ENCODE data around the gene CDH11. TPM values are rescaled to one million over a fixed set of nuclear protein-coding genes. Genes with fewer than 3 reads are reported as not detected.

CDH11 gene
- total RNA-seq, 2 experiments from 2014 or later = not detected

GRCh38 chr16:65004570-65004969 is 117.3 kb downstream of the CDH11 start:
- H3K27ac ChIP-seq (ENCODE audit: low read depth in 1 of 2, low read length in 2 of 2) = no peak overlapping the region
- H3K4me3 ChIP-seq (ENCODE audit: low read length) = no peak overlapping the region
- peaks cover 0 to 2% of the 10 kb centered on the region in 2 experiments for H3K27me3 ChIP-seq (ENCODE audit: control insufficient read depth in 1 of 2, insufficient read depth in 2 of 2, low read length in 2 of 2)
- Mint-ChIP-seq H3K27ac (no peak overlapping the region), H3K4me1 (ENCODE audit: low read depth) (no peaks in the 10 kb centered on the region), H3K4me3 (no peak overlapping the region), H3K36me3 (ENCODE audit: low read depth) (no peaks in the 10 kb centered on the region), H3K27me3 (no peaks in the 10 kb centered on the region), H3K9me3 (peaks cover 9% of the 10 kb centered on the region)
- peaks cover 0 to 16% of the 10 kb centered on the region in 2 experiments for H3K9me3 ChIP-seq (ENCODE audit: control insufficient read depth in 1 of 2, insufficient read depth in 1 of 2, low read length in 2 of 2)
- DNase-seq (no peak), ATAC-seq (ENCODE audit: poor library complexity) (no peak)
- CTCF ChIA-PET = no interaction called here
- no peaks in the 10 kb centered on the region for H3K4me1 ChIP-seq (ENCODE audit: insufficient read depth, low read length)
- POLR2A ChIA-PET = no interaction called here
- intact Hi-C loops (cut with DNase I, micrococcal nuclease) = no loop called here
- H3K36me3 ChIP-seq (ENCODE audit: insufficient read depth, low read length) = no peaks in the 10 kb centered on the region
- no peak for TF ChIP-seq CTCF (IDR thresholded peaks at IDR 0.05)

- H3K36me3 Mint-ChIP-seq (ENCODE audit: low read depth) = no peaks in the 10 kb centered on the region
- ChIA-PET POLR2A (no interaction called here), CTCF (no interaction called here)
- no peak overlapping the region for H3K4me3 Mint-ChIP-seq
- H3K27ac Mint-ChIP-seq = no peak overlapping the region
- no peak overlapping the region for H3K27ac ChIP-seq (ENCODE audit: low read depth in 1 of 2, low read length in 2 of 2)
- H3K4me1 ChIP-seq (ENCODE audit: insufficient read depth, low read length) = no peaks in the 10 kb centered on the region
- H3K36me3 ChIP-seq (ENCODE audit: insufficient read depth, low read length) = no peaks in the 10 kb centered on the region
- ATAC-seq (ENCODE audit: poor library complexity) (no peak), DNase-seq (no peak)
- peaks cover 0 to 20% of the 10 kb centered on the region in 2 experiments for H3K9me3 ChIP-seq (ENCODE audit: control insufficient read depth in 1 of 2, insufficient read depth in 1 of 2, low read length in 2 of 2)
- H3K27me3 ChIP-seq (ENCODE audit: control insufficient read depth in 1 of 2, insufficient read depth in 2 of 2, low read length in 2 of 2) = peaks cover 0 to 2% of the 10 kb centered on the region in 2 experiments
- peaks cover 12% of the 10 kb centered on the region for H3K9me3 Mint-ChIP-seq
- intact Hi-C loops (cut with DNase I, micrococcal nuclease) = no loop called here
- no peaks in the 10 kb centered on the region for H3K27me3 Mint-ChIP-seq
- no peak for TF ChIP-seq CTCF (IDR thresholded peaks at IDR 0.05)
- H3K4me3 ChIP-seq (ENCODE audit: low read length) = no peak overlapping the region
- no peaks in the 10 kb centered on the region for H3K4me1 Mint-ChIP-seq (ENCODE audit: low read depth)
These were observed 118.2 kb downstream of the CDH11 start for GRCh38 chr16:65003621-65004020.

GRCh38 chr16:65002265-65002664 is 119.6 kb downstream of the CDH11 start:
- Histone ChIP-seq H3K9me3 (ENCODE audit: control insufficient read depth in 1 of 2, insufficient read depth in 1 of 2, low read length in 2 of 2) (peaks cover 0 to 24% of the 10 kb centered on the region in 2 experiments), H3K4me1 (ENCODE audit: insufficient read depth, low read length) (no peaks in the 10 kb centered on the region), H3K36me3 (ENCODE audit: insufficient read depth, low read length) (no peaks in the 10 kb centered on the region), H3K27me3 (ENCODE audit: control insufficient read depth in 1 of 2, insufficient read depth in 2 of 2, low read length in 2 of 2) (peaks cover 0 to 2% of the 10 kb centered on the region in 2 experiments), H3K27ac (ENCODE audit: low read depth in 1 of 2, low read length in 2 of 2) (no peak overlapping the region), H3K4me3 (ENCODE audit: low read length) (no peak overlapping the region)
- no peak overlapping the region for H3K4me3 Mint-ChIP-seq
- ATAC-seq (ENCODE audit: poor library complexity) = no peak
- no peaks in the 10 kb centered on the region for H3K4me1 Mint-ChIP-seq (ENCODE audit: low read depth)
- H3K27me3 Mint-ChIP-seq = no peaks in the 10 kb centered on the region
- H3K9me3 Mint-ChIP-seq = peaks cover 16% of the 10 kb centered on the region
- DNase-seq = no peak
- H3K36me3 Mint-ChIP-seq (ENCODE audit: low read depth) = no peaks in the 10 kb centered on the region
- H3K27ac Mint-ChIP-seq = no peak overlapping the region
- TF ChIP-seq CTCF (IDR thresholded peaks at IDR 0.05) = no peak
- CTCF ChIA-PET = no interaction called here
- intact Hi-C loops (cut with DNase I, micrococcal nuclease) = no loop called here
- POLR2A ChIA-PET = no interaction called here

Data from CD4-positive, alpha-beta T cell (primary cell).